BE2C (cell line): ENCODE data around the gene CLIC1.

Experiments used
- DNase-seq: peaks from one replicate; pipeline ENCODE4 v3.0.0-alpha.2; 2020
- H3K27me3 ChIP-seq: fragments of 250-450 bp; sonication (Bioruptor Pico); 2 replicates; pipeline ENCODE4 v1.5.1; 2020; ENCODE audit warnings: mild to moderate bottlenecking
- H3K36me3 ChIP-seq: fragments of 250-450 bp; sonication (Bioruptor Pico); 2 replicates; pipeline ENCODE4 v1.5.1; 2020; ENCODE audit warnings: mild to moderate bottlenecking
- H3K4me1 ChIP-seq: fragments of 250-450 bp; sonication (Bioruptor Pico); 2 replicates; pipeline ENCODE4 v1.5.1; 2020
- H3K4me3 ChIP-seq: 2 replicates; pipeline ENCODE4 v1.5.1; 2011; ENCODE audit warnings: low read depth, low read length
- H3K9me3 ChIP-seq: fragments of 250-450 bp; sonication (Bioruptor Pico); 2 replicates; pipeline ENCODE4 v1.5.1; 2020
- CTCF ChIP-seq: IDR thresholded peaks from 2 replicates; pipeline ENCODE4 v1.5.1; 2012; ENCODE audit warnings: mild to moderate bottlenecking, low read depth, low read length

CLIC1 gene

GRCh38 chr6:31702819-31703716 is 33.3 kb downstream of the CLIC1 start, which contains the start of gene ABHD16A:
Gene ABHD16A, minus strand, starts transcription at chr6:31703324. Its CDS starts 43 bp downstream, at chr6:31703281.
- DNase-seq, result peak; percentile 99
- no peak for TF ChIP-seq CTCF

GRCh38 chr6:31702405-31702818 is 33.9 kb downstream of the CLIC1 start:
- no peaks in the 10 kb centered on the region for H3K9me3 ChIP-seq
- TF ChIP-seq CTCF, result no peak
- H3K4me1 ChIP-seq, result no peaks in the 10 kb centered on the region
- H3K36me3 ChIP-seq, result no peaks in the 10 kb centered on the region; the same call in 1 of the 2 replicates
- peak overlapping the region; percentile 97 for H3K4me3 ChIP-seq
- H3K27me3 ChIP-seq, result no peaks in the 10 kb centered on the region
- DNase-seq, result no peak

More at GRCh38 chr6:31702819-31703716, 33.3 kb downstream of the CLIC1 start, which contains the start of gene ABHD16A:
- Histone ChIP-seq H3K4me3 (peak within 1 kb of the TSS; percentile 97), H3K27me3 (no peaks in the 10 kb centered on the region), H3K9me3 (no peaks in the 10 kb centered on the region), H3K36me3 (no peaks in the 10 kb centered on the region; the same call in 1 of the 2 replicates), H3K4me1 (no peaks in the 10 kb centered on the region)

GRCh38 chr6:31701666-31702404 is 34.5 kb downstream of the CLIC1 start:
- peak; percentile 51 for DNase-seq
- Histone ChIP-seq H3K4me3 (peak overlapping the region; percentile 97), H3K9me3 (no peaks in the 10 kb centered on the region), H3K36me3 (no peaks in the 10 kb centered on the region; the same call in 1 of the 2 replicates), H3K4me1 (no peaks in the 10 kb centered on the region), H3K27me3 (no peaks in the 10 kb centered on the region)
- no peak for TF ChIP-seq CTCF

- Histone ChIP-seq H3K4me1 (no peaks in the 10 kb centered on the region), H3K9me3 (no peaks in the 10 kb centered on the region), H3K4me3 (no peak overlapping the region), H3K27me3 (no peaks in the 10 kb centered on the region), H3K36me3 (no peaks in the 10 kb centered on the region; the same call in none of the 2 replicates)
- DNase-seq, result no peak
- no peak for TF ChIP-seq CTCF
Measured at GRCh38 chr6:31700740-31701401, 35.5 kb downstream of the CLIC1 start.

- H3K27me3 ChIP-seq, result no peaks in the 10 kb centered on the region
- no peak for TF ChIP-seq CTCF
- H3K4me1 ChIP-seq, result no peaks in the 10 kb centered on the region
- no peaks in the 10 kb centered on the region; the same call in none of the 2 replicates for H3K36me3 ChIP-seq
- H3K4me3 ChIP-seq, result no peak overlapping the region
- H3K9me3 ChIP-seq, result no peaks in the 10 kb centered on the region
- no peak for DNase-seq
Measured at GRCh38 chr6:31697555-31697954, 38.8 kb downstream of the CLIC1 start.
